Neural progenitor cell (in vitro differentiated cells): ENCODE data around the gene TRAK1. TPM values are rescaled to one million over a fixed set of nuclear protein-coding genes. Genes with fewer than 3 reads are reported as not detected.

ENCODE experiments used
- DNase-seq: peaks from one replicate; pipeline ENCODE4 v3.0.0-alpha.2; 2016; ENCODE audit warnings: low spot score
- H2AFZ ChIP-seq: fragments of 200-600 bp; sonication (generic); replicated peaks from 2 replicates; pipeline ENCODE4 v1.6.1; 2016; ENCODE audit warnings: antibody characterized with exemption
- H3F3A ChIP-seq: fragments of 200-600 bp; sonication (generic); 2 replicates; pipeline ENCODE4 v1.6.1; 2016; ENCODE audit warnings: antibody characterized with exemption, low read depth
- H3K27ac ChIP-seq: fragments of 200-600 bp; sonication (generic); 2 replicates; pipeline ENCODE4 v1.5.1; 2016; ENCODE audit warnings: mild to moderate bottlenecking
- H3K27me3 ChIP-seq: fragments of 200-600 bp; sonication (generic); 2 replicates; pipeline ENCODE4 v1.6.1; 2016; ENCODE audit warnings: mild to moderate bottlenecking, moderate library complexity
- H3K36me3 ChIP-seq: fragments of 200-600 bp; sonication (generic); 2 replicates; pipeline ENCODE4 v1.5.1; 2016
- H3K4me1 ChIP-seq: fragments of 200-600 bp; sonication (generic); 2 replicates; pipeline ENCODE4 v1.6.1; 2016; ENCODE audit warnings: mixed run types
- H3K4me2 ChIP-seq: fragments of 200-600 bp; sonication (generic); 2 replicates; pipeline ENCODE4 v1.6.1; 2016
- H3K4me3 ChIP-seq: fragments of 200-600 bp; sonication (generic); 2 replicates; pipeline ENCODE4 v1.5.1; 2016
- H3K79me2 ChIP-seq: fragments of 200-600 bp; sonication (generic); 2 replicates; pipeline ENCODE4 v1.6.1; 2016; ENCODE audit warnings: low read depth
- H3K9ac ChIP-seq: fragments of 200-600 bp; sonication (generic); 2 replicates; pipeline ENCODE4 v1.6.1; 2016
- H3K9me3 ChIP-seq: fragments of 200-600 bp; sonication (generic); 2 replicates; pipeline ENCODE4 v1.5.1; 2016; ENCODE audit warnings: low read depth
- H4K20me1 ChIP-seq: fragments of 200-600 bp; sonication (generic); 2 replicates; pipeline ENCODE4 v1.6.1; 2016; ENCODE audit warnings: low read depth
- H3K27ac Mint-ChIP-seq: 3 replicates; pipeline ENCODE4 v1.8.0; 2021; ENCODE audit warnings: mixed read lengths
- H3K27me3 Mint-ChIP-seq: 2 replicates; pipeline ENCODE4 v1.8.0; 2022; ENCODE audit warnings: low read depth, mild to moderate bottlenecking, inconsistent platforms, moderate library complexity, mixed read lengths; ENCODE audit not compliant: insufficient read depth
- H3K36me3 Mint-ChIP-seq: 3 replicates; pipeline ENCODE4 v1.8.0; 2021; ENCODE audit warnings: mixed read lengths
- H3K4me1 Mint-ChIP-seq: 3 replicates; pipeline ENCODE4 v1.8.0; 2021; ENCODE audit warnings: mixed read lengths
- H3K4me3 Mint-ChIP-seq: 3 replicates; pipeline ENCODE4 v1.8.0; 2021; ENCODE audit warnings: mild to moderate bottlenecking, moderate library complexity, mixed read lengths
- H3K9me3 Mint-ChIP-seq: 3 replicates; pipeline ENCODE4 v1.8.0; 2020; ENCODE audit warnings: mixed read lengths
- EZH2 ChIP-seq: fragments of 200-600 bp; sonication (generic); IDR thresholded peaks from 2 replicates; pipeline ENCODE4 v1.6.1; 2017; ENCODE audit warnings: antibody characterized with exemption, mild to moderate bottlenecking, moderate library complexity
- EZH2phosphoT487 ChIP-seq: fragments of 200-600 bp; sonication (generic); IDR thresholded peaks from 2 replicates; pipeline ENCODE4 v1.6.1; 2017; ENCODE audit warnings: antibody characterized with exemption
- total RNA-seq: library from RNA; depleted of rRNA; stranded (reverse); fragments of >200 nt; gene quantifications from 2 replicates; pipeline ENCODE4 v1.2.3, GENCODE V29; 2015; ENCODE audit warnings: low replicate concordance
- TF ChIP-seq, protein P1 (sequence below): fragments of 200-600 bp; sonication (generic); IDR thresholded peaks from 2 replicates; pipeline ENCODE4 v1.5.1; 2017; ENCODE audit warnings: antibody characterized with exemption, mild to moderate bottlenecking

TRAK1 gene
- total RNA-seq, 1 donor from 2014 or later, result 32.2 TPM

DNA sequence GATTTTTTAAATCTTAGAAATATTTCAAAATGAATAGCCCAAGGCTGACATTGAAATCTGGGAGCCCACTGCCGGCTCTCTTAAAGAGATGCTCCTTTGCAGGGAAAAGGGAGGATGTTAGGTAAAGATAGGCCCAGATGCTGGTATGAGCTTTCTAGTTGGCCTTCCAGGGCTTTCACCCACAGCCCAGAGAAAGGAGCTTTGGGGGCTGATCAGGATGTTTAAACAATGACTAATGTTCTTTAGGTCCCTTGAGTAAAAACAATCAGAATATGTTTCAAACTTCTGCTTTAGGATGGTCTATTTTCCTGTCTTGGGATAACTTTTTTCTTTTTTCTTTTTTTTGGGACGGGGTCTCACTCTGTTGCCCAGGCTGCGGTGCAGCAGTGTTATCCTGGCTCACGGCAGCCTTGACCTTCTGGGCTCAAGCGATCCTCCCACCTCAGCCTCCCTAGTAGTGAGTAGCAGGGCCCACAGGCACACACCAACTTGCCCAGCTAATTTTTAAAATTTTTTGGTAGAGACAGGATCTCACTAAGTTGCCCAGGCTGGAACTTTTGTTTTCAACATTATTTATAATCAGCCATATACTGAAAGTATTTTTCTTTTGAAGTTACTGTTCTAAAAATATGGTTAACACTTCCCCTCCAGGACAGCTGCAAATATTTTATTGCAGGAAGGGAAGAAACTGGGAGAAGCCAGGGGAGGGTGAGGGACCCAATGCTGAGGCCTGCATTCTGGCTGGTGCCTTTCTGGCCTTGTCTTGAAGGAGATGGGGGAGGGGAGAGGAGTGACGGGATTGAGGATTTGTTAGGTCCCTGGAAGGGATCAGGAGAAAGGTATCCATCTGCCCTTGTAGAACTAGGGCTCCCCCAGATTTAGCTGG lies 70.1 kb downstream of the TRAK1 start:
- Histone ChIP-seq H3K36me3 (no peaks in the 10 kb centered on the region), H3K79me2 (peaks cover 59% of the 10 kb centered on the region), H3K4me2 (peak overlapping the region; percentile 97), H3K9ac (no peak overlapping the region), H2AFZ (no peak overlapping the region), H3F3A (peaks cover 10% of the 10 kb centered on the region), H3K27ac (no peak overlapping the region), H3K27me3 (no peaks in the 10 kb centered on the region), H4K20me1 (peaks cover 32% of the 10 kb centered on the region), H3K4me3 (peak overlapping the region; percentile 62), H3K4me1 (peaks cover 16% of the 10 kb centered on the region), H3K9me3 (no peaks in the 10 kb centered on the region)
- TF ChIP-seq EZH2phosphoT487 (no peak), EZH2 (no peak)
- TF ChIP-seq, protein P1, sequence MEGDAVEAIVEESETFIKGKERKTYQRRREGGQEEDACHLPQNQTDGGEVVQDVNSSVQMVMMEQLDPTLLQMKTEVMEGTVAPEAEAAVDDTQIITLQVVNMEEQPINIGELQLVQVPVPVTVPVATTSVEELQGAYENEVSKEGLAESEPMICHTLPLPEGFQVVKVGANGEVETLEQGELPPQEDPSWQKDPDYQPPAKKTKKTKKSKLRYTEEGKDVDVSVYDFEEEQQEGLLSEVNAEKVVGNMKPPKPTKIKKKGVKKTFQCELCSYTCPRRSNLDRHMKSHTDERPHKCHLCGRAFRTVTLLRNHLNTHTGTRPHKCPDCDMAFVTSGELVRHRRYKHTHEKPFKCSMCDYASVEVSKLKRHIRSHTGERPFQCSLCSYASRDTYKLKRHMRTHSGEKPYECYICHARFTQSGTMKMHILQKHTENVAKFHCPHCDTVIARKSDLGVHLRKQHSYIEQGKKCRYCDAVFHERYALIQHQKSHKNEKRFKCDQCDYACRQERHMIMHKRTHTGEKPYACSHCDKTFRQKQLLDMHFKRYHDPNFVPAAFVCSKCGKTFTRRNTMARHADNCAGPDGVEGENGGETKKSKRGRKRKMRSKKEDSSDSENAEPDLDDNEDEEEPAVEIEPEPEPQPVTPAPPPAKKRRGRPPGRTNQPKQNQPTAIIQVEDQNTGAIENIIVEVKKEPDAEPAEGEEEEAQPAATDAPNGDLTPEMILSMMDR, result no peak
- Mint-ChIP-seq H3K4me1 (peaks cover 38% of the 10 kb centered on the region), H3K27me3 (peaks cover 6% of the 10 kb centered on the region), H3K4me3 (no peak overlapping the region), H3K9me3 (no peaks in the 10 kb centered on the region), H3K27ac (no peak overlapping the region), H3K36me3 (no peaks in the 10 kb centered on the region)
- DNase-seq, result no peak

GRCh38 chr3:42162462-42162861 lies 71.3 kb downstream of the TRAK1 start:
- TF ChIP-seq, protein P1, result no peak
- no peak for TF ChIP-seq EZH2phosphoT487
- no peak for TF ChIP-seq EZH2
- H3K79me2 ChIP-seq, result peaks cover 71% of the 10 kb centered on the region

DNA sequence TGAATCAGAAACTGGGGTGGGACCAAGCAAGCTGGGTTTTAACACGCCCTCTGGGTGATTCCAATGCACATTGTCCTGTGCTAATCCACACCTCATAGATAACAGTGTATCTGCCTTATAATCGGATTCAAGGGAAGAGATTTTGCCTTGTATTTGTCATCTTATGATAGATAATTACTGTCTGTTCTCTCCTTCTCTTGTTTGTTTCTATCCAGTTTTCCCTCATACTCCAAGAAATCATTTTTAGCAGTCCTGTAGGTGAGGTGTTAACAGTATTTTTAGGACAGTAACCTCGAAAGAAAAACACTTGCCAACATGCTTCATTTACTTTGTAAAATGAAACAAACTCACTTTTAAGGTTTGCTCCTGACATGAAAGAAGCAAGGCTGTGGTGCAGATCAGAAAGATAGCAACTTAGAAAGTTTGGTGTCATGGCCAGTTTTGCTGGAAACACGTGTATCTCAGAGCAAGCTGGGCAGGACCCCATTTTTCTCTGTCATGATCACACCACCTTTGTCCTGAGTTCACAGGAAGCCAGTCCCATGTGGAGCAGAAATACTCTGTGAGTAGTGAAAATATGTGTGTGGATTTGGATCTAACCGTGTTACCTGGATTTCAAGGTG lies 72.6 kb downstream of the TRAK1 start:
- H3K4me1 ChIP-seq, result peaks cover 19% of the 10 kb centered on the region
- no peak overlapping the region for H3K27ac Mint-ChIP-seq
- no peaks in the 10 kb centered on the region for H3K36me3 ChIP-seq
- H3K36me3 Mint-ChIP-seq, result no peaks in the 10 kb centered on the region
- H3K9me3 Mint-ChIP-seq, result no peaks in the 10 kb centered on the region
- DNase-seq, result no peak
- H3K4me1 Mint-ChIP-seq, result peaks cover 38% of the 10 kb centered on the region
- no peaks in the 10 kb centered on the region for H3K9me3 ChIP-seq
- peaks cover 82% of the 10 kb centered on the region for H3K79me2 ChIP-seq
- TF ChIP-seq EZH2, result no peak
- no peak for TF ChIP-seq EZH2phosphoT487
- TF ChIP-seq, protein P1, result no peak
- no peak overlapping the region for H3K4me3 ChIP-seq
- no peak overlapping the region for H3K9ac ChIP-seq
- H3K27me3 ChIP-seq, result no peaks in the 10 kb centered on the region
- peaks cover 46% of the 10 kb centered on the region for H4K20me1 ChIP-seq
- H2AFZ ChIP-seq, result no peak overlapping the region
- H3F3A ChIP-seq, result peaks cover 10% of the 10 kb centered on the region
- no peak overlapping the region for H3K4me3 Mint-ChIP-seq
- H3K4me2 ChIP-seq, result no peak overlapping the region
- peaks cover 6% of the 10 kb centered on the region for H3K27me3 Mint-ChIP-seq
- no peak overlapping the region for H3K27ac ChIP-seq

More at GRCh38 chr3:42162462-42162861, 71.3 kb downstream of the TRAK1 start:
- Histone ChIP-seq H3K36me3 (no peaks in the 10 kb centered on the region), H3K9ac (no peak overlapping the region), H3K27me3 (no peaks in the 10 kb centered on the region), H3F3A (peaks cover 10% of the 10 kb centered on the region), H2AFZ (no peak overlapping the region), H3K9me3 (no peaks in the 10 kb centered on the region), H3K4me2 (no peak overlapping the region), H3K4me1 (peaks cover 16% of the 10 kb centered on the region), H4K20me1 (peaks cover 38% of the 10 kb centered on the region), H3K4me3 (no peak overlapping the region), H3K27ac (no peak overlapping the region)
- Mint-ChIP-seq H3K36me3 (no peaks in the 10 kb centered on the region), H3K4me3 (no peak overlapping the region), H3K9me3 (no peaks in the 10 kb centered on the region), H3K27ac (peak overlapping the region; percentile 6), H3K4me1 (peaks cover 38% of the 10 kb centered on the region), H3K27me3 (peaks cover 6% of the 10 kb centered on the region)
- no peak for DNase-seq
